ENCODE measurements around the gene PRKCE. TPM values are rescaled to one million over a fixed set of nuclear protein-coding genes. Genes with fewer than 3 reads are reported as not detected.
A peak's percentile ranks its signal among the peaks of the same experiment; 100 is the strongest.

The PRKCE gene
- total and polyA plus RNA-seq, 2 donors (not counting 3 experiments of a cell fraction or from before 2014, with no cell fraction given), result 27.9 to 33.9 TPM

DNA sequence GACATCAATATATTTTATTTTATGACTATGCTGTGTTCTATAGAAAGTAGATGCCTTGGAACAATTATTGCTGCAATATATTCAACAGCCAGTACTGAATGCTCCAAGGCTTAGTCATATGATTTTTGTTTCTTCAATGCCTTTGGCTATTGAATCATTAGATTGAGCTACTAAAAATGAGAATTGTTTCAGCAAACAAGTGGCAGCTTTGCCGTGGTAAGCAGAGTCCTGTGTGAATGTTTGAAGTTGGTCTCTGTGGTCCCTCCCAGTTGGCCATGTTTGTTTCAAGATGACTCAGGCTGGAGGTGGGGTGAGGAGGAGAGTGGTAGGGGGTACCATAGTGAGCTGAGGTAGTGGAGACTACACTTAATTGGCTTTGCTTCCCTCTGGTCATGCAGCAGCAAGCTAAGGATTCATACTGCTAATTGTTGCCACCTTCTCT, 447.2 kb downstream of the PRKCE start:
- H3K9ac ChIP-seq (replicated peaks; ENCODE audit: extremely low read depth, insufficient read depth, low read length), result no peak overlapping the region
- DNase-seq (ENCODE audit: low read depth, low spot score) (peak; percentile 49), FAIRE-seq (peak; percentile 57)
- H3K27me3 ChIP-seq (ENCODE audit: control insufficient read depth in 2 of 2, insufficient read depth in 2 of 2, low read length in 2 of 2), result no peaks in the 10 kb centered on the region
- TF ChIP-seq POLR2A (IDR thresholded peaks at IDR 0.05; ENCODE audit: low read depth, low read length), result no peak
- no peak for TF ChIP-seq JUN (IDR thresholded peaks at IDR 0.05; ENCODE audit: borderline replicate concordance, insufficient read depth, insufficient read length, low read depth)
- no peak for TF ChIP-seq POLR2AphosphoS5 (IDR thresholded peaks at IDR 0.05; ENCODE audit: insufficient read depth, low read depth, low read length)
- no peak for TF ChIP-seq MYC (IDR thresholded peaks at IDR 0.05; ENCODE audit: low read depth, low read length)
- TF ChIP-seq, protein P1, sequence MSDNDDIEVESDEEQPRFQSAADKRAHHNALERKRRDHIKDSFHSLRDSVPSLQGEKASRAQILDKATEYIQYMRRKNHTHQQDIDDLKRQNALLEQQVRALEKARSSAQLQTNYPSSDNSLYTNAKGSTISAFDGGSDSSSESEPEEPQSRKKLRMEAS (IDR thresholded peaks at IDR 0.05; ENCODE audit: insufficient read depth, insufficient read length), result no peak
- TF ChIP-seq, protein P2, sequence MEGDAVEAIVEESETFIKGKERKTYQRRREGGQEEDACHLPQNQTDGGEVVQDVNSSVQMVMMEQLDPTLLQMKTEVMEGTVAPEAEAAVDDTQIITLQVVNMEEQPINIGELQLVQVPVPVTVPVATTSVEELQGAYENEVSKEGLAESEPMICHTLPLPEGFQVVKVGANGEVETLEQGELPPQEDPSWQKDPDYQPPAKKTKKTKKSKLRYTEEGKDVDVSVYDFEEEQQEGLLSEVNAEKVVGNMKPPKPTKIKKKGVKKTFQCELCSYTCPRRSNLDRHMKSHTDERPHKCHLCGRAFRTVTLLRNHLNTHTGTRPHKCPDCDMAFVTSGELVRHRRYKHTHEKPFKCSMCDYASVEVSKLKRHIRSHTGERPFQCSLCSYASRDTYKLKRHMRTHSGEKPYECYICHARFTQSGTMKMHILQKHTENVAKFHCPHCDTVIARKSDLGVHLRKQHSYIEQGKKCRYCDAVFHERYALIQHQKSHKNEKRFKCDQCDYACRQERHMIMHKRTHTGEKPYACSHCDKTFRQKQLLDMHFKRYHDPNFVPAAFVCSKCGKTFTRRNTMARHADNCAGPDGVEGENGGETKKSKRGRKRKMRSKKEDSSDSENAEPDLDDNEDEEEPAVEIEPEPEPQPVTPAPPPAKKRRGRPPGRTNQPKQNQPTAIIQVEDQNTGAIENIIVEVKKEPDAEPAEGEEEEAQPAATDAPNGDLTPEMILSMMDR (IDR thresholded peaks at IDR 0.05; ENCODE audit: extremely low read depth in 1 of 2, insufficient read depth in 1 of 2, low read depth in 1 of 2, low read length in 2 of 2), result no peak
- TF ChIP-seq FOS (IDR thresholded peaks at IDR 0.05; ENCODE audit: borderline replicate concordance, insufficient read depth, low read length), result no peak
- TF ChIP-seq EZH2 (IDR thresholded peaks at IDR 0.05; ENCODE audit: borderline replicate concordance, low read depth, low read length, severe bottlenecking), result no peak
- no peak for TF ChIP-seq GATA2 (IDR thresholded peaks at IDR 0.05; ENCODE audit: insufficient read depth, insufficient read length, low read depth, low read length)
- BruUV-seq (replicated peaks), result no TSS peak
- CTCF ChIA-PET, result interaction anchor here (0.8 to 2.6 kb wide), 11 partner anchors 9 to 212 kb away, joined by 3 to 33 read pairs (median 4); no protein-coding TSS in a partner anchor
- no peak overlapping the region for H2AFZ ChIP-seq (ENCODE audit: low read depth, low read length)
- H3K4me1 ChIP-seq (ENCODE audit: control insufficient read depth, extremely low read depth, insufficient read depth, low read length), result peaks cover 17% of the 10 kb centered on the region
- no peaks in the 10 kb centered on the region for H3K79me2 ChIP-seq (ENCODE audit: control insufficient read depth, insufficient read depth, low read length)
- dilution Hi-C loops (cut with MboI; ENCODE audit: extremely low pct_ligation_motif_present, low sequenced_read_pairs), result no loop called here
- H3K27ac ChIP-seq (ENCODE audit: insufficient read depth, low read depth, low read length), result peak overlapping the region; percentile 95
- POLR2A ChIA-PET, result interaction anchor here (1.8 kb wide), 1 partner anchor 198 kb away, joined by 9 read pairs; the partner anchor contains the start of gene EPAS1
- H3K36me3 ChIP-seq (ENCODE audit: control insufficient read depth in 2 of 2, extremely low read depth in 1 of 2, insufficient read depth in 2 of 2, low read length in 2 of 2), result peaks cover 0 to 3% of the 10 kb centered on the region in 2 experiments
- no peak overlapping the region for H3K4me3 ChIP-seq (replicated peaks in 1 of 3; ENCODE audit: insufficient read depth in 1 of 3, low read depth in 1 of 3, low read length in 3 of 3)
- H4K20me1 ChIP-seq (replicated peaks; ENCODE audit: control insufficient read depth, extremely low read depth, insufficient read depth, low read length), result no peaks in the 10 kb centered on the region
- H3K9me1 ChIP-seq (replicated peaks; ENCODE audit: control insufficient read depth, extremely low read depth, insufficient read depth, low read length), result no peaks in the 10 kb centered on the region
- H3K4me2 ChIP-seq (ENCODE audit: insufficient read depth, low read length), result peak overlapping the region; percentile 38
- no peaks in the 10 kb centered on the region for H3K9me3 ChIP-seq (replicated peaks; ENCODE audit: control insufficient read depth, insufficient read depth, low read length)
- intact Hi-C loops (cut with micrococcal nuclease), result loop anchor here (1.0 kb wide), 3 partner anchors 18 to 179 kb away; no protein-coding TSS in a partner anchor
